Transverse colon (tissue), 4 donors: ENCODE measurements around the gene PLXNC1. TPM values are rescaled to one million over a fixed set of nuclear protein-coding genes. Genes with fewer than 3 reads are reported as not detected.

ENCODE experiments used
- DNase-seq: peaks from one replicate; pipeline ENCODE4 v3.0.0-alpha.2; 2019
- H3K27ac ChIP-seq, 4 donors: fragments of 200-600 bp; sonication (generic); 2 replicates each; pipeline ENCODE4 v1.5.1; 2016 to 2018; ENCODE audit warnings: inconsistent platforms in 4 of 4
- H3K27me3 ChIP-seq: fragments of 200-600 bp; sonication (generic); 2 replicates; pipeline ENCODE4 v1.5.1; 2017; ENCODE audit warnings: inconsistent platforms
- H3K36me3 ChIP-seq, 4 donors: fragments of 200-600 bp; sonication (generic); 2 replicates each; pipeline ENCODE4 v1.5.1; 2017 to 2019; ENCODE audit warnings: inconsistent platforms in 4 of 4
- H3K4me1 ChIP-seq, 4 donors: fragments of 200-600 bp; sonication (generic); 2 replicates each; pipeline ENCODE4 v1.5.1; 2017 to 2020; ENCODE audit warnings: inconsistent platforms in 4 of 4
- H3K4me3 ChIP-seq, 4 donors: fragments of 200-600 bp; sonication (generic); 1 replicate in 1 of 4; 2 replicates in 3 of 4; pipeline versions ENCODE4 v1.5.1 to v1.6.1; 2017 to 2019; ENCODE audit warnings: inconsistent platforms in 4 of 4
- H3K9me3 ChIP-seq, 2 donors: fragments of 200-600 bp; sonication (generic); 2 replicates each; pipeline ENCODE4 v1.5.1; 2017 to 2019; ENCODE audit warnings: inconsistent platforms in 2 of 2
- CTCF ChIP-seq, 5 experiments: fragments of 200-600 bp in 3 of 5; fragments of 450-650 bp in 2 of 5; sonication (generic) in 3 of 5; IDR thresholded peaks; 1 replicate in 2 of 5; 2 replicates in 3 of 5; pipeline ENCODE4 v1.5.1; 2016 to 2017; ENCODE audit warnings: antibody characterized with exemption in 5 of 5, inconsistent platforms in 3 of 5, mild to moderate bottlenecking in 2 of 5, moderate library complexity in 1 of 5
- EP300 ChIP-seq: sonication (generic); formaldehyde crosslinking; IDR thresholded peaks from one replicate; pipeline ENCODE4 v1.6.1; 2017; ENCODE audit warnings: antibody characterized with exemption, low read depth
- POLR2A ChIP-seq: fragments of 450-650 bp; IDR thresholded peaks from one replicate; pipeline ENCODE4 v1.6.1; 2016; ENCODE audit warnings: antibody characterized with exemption, mild to moderate bottlenecking, moderate library complexity
- POLR2AphosphoS5 ChIP-seq, 3 donors: sonication (generic); formaldehyde crosslinking; IDR thresholded peaks; one replicate each; pipeline ENCODE4 v1.6.1; 2016; ENCODE audit warnings: antibody characterized with exemption in 3 of 3
- WGBS, 2 donors: methylation state at CpG; one replicate each; pipeline ENCODE4 v1.1.5; 2018; ENCODE audit warnings: low coverage in 1 of 2; 5-methylcytosine and 5-hydroxymethylcytosine counted together
- in situ Hi-C, 4 donors: fragments of 200-750 bp; cut with MboI; loops; one replicate each; pipeline versions ENCODE4 v1.15.0 to v1.15.1; 2017; ENCODE audit warnings: low sequenced_read_pairs in 3 of 4, low pct_ligation_motif_present in 1 of 4, low pct_unique_long_range_greater_than_20kb in 1 of 4
- intact Hi-C: fragments of 100-400 bp; cut with DNase I; formaldehyde crosslinking; loops from one replicate; pipeline ENCODE4 v1.15.1; 2023; ENCODE audit warnings: low total_unique reads
- total RNA-seq, 4 donors: library from RNA; depleted of rRNA; stranded (reverse); fragments of >200 nt; gene quantifications; one replicate each; pipeline ENCODE4 v1.1.0, GENCODE V29; 2016

Gene PLXNC1
- total RNA-seq, 4 donors from 2014 or later, result 3.3 to 12.7 (median 6.8) TPM

- no peak for TF ChIP-seq EP300
- TF ChIP-seq POLR2A, result no peak
- no peak for TF ChIP-seq POLR2AphosphoS5 (IDR thresholded peaks at IDR 0.05)
- TF ChIP-seq CTCF (IDR thresholded peaks at IDR 0.05), result no peak
- no peaks in the 10 kb centered on the region for H3K27me3 ChIP-seq
- WGBS, 2 donors, result 82 to 84% methylated on average over 3 to 8 of the region's 8 CpGs
Observed at GRCh38 chr12:94285943-94286582, 137.7 kb downstream of the PLXNC1 start.

DNA sequence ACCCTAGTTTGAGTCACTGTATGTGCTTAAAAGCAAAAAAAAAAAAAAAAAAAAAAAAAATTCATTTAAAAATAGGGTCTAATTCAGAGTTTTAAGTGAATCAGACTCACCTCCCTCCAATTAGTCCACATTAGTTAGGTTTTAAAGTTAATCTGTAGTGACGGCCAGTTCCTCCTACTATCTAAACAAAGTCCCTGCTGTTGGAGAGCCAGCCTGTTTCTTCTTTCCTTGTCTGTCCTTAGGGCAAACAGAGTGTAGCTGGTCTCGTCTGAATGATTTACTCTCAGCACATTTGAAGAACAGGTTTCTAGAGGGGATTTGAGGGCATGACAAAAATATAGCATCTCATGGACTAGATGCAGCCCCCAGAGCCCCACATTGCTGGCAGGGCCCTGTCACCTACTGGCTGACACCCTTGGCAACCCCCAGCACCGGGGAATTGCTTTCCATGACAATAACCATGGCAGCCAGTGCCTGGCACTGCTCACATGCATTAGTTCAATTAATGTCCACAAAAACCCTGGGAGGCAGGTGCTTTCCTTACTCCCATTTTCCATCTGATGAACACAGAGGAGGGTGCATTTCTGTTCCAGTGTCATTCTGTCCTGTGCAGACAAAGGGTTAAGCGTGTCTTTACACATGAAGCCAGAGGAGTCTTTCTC is 138.3 kb downstream of the PLXNC1 start:
- intact Hi-C loops, result no loop called here
- 42 to 47% methylated on average over 2 to 4 of the region's 4 CpGs for WGBS, 2 donors
- Histone ChIP-seq H3K4me1 (peaks cover 4 to 30% (median 13%) of the 10 kb centered on the region in 4 donors), H3K9me3 (no peaks in the 10 kb centered on the region), H3K27ac (peak overlapping the region in 2 of 4 donors; percentile 3 to 35), H3K4me3 (no peak overlapping the region), H3K27me3 (no peaks in the 10 kb centered on the region), H3K36me3 (no peaks in the 10 kb centered on the region)
- no peak for TF ChIP-seq EP300
- no peak for TF ChIP-seq POLR2AphosphoS5 (IDR thresholded peaks at IDR 0.05)
- no peak for TF ChIP-seq POLR2A
- TF ChIP-seq CTCF (IDR thresholded peaks at IDR 0.05), result no peak
- DNase-seq, result no peak
- in situ Hi-C loops, result no loop called here

More at GRCh38 chr12:94285943-94286582, 137.7 kb downstream of the PLXNC1 start:
- in situ Hi-C loops, result no loop called here
- Histone ChIP-seq H3K36me3 (no peaks in the 10 kb centered on the region), H3K4me3 (no peak overlapping the region), H3K4me1 (peaks cover 4 to 30% (median 13%) of the 10 kb centered on the region in 4 donors), H3K9me3 (no peaks in the 10 kb centered on the region), H3K27ac (no peak overlapping the region)
- intact Hi-C loops, result no loop called here
- no peak for DNase-seq

DNA sequence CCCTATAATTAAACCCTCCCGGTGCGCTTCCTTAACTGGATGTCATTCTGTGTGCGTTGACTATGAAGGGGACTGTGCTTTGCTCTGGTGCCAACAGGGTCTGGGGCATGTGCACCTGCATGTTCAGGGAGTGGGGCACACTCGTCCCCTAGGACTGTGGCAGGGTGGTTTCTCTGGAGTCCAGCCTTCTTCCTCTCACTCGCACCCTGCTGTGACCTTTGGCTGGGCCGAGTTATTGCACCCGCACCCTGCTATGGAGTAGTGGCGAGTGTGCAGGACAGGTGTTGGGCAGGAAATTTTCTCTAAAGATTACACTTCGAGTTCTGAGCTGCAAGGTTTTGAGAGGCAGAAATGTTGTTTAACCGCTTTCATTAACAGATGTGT is 138.9 kb downstream of the PLXNC1 start:
- no peaks in the 10 kb centered on the region for H3K36me3 ChIP-seq
- peaks cover 4 to 26% (median 13%) of the 10 kb centered on the region in 4 donors for H3K4me1 ChIP-seq
- 55% methylated on average over 10 of the region's 10 CpGs; no CpG with 5 or more reads in 1 of the 2 donors for WGBS, 2 donors
- intact Hi-C loops, result no loop called here
- no peaks in the 10 kb centered on the region for H3K9me3 ChIP-seq
- H3K4me3 ChIP-seq, result no peak overlapping the region
- no peak for DNase-seq
- H3K27ac ChIP-seq, result peak overlapping the region in 2 of 4 donors; percentile 3 to 35
- in situ Hi-C loops, result no loop called here
- H3K27me3 ChIP-seq, result no peaks in the 10 kb centered on the region
- TF ChIP-seq EP300 (no peak), CTCF (IDR thresholded peaks at IDR 0.05) (no peak), POLR2A (no peak), POLR2AphosphoS5 (IDR thresholded peaks at IDR 0.05) (no peak)

DNA sequence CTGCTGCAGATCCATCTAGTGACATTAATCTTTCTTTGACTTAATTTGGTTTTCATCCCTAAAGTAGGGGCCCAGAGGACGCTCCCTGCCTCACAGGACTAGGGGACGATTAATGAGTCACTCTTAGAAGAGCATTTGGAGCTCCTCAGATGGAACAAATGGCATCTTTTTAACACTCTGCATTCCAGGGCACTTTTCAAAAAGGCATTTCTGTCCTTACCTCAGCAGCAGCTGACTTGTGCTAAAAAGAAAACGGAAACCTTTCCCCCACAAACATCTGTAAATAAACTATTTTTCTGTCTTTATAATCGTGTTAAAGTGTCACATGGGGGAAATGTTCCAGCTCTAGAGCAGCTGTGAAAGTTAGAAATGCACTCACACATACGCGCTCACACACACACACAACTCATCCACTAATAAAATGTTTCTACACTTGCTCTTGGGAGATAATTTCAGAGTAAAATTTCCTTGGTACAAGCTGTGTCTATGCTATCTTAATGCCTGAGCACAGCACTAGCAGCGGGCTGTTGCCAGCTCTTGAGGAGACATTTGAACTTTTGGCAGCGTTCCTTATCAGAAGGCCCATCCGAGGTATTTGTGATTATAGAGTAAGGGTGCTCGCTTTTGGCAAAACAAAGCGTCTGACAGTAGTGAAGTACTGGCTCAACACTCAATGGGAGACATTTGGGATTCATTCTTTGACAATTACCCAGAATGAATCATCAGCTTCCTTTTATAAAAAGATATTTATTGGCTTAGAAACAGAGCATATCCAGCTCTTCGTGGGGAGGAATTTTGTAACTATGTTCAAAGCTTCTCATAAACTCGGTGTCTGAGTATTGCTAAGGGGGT is 141.3 kb downstream of the PLXNC1 start:
- Histone ChIP-seq H3K4me3 (no peak overlapping the region), H3K9me3 (no peaks in the 10 kb centered on the region), H3K4me1 (peaks cover 4 to 22% (median 13%) of the 10 kb centered on the region in 4 donors), H3K27ac (peak overlapping the region; percentile 8 to 45 (median 37)), H3K36me3 (no peaks in the 10 kb centered on the region), H3K27me3 (no peaks in the 10 kb centered on the region)
- WGBS, 2 donors, result 52 to 62% methylated on average over 8 to 13 of the region's 13 CpGs
- in situ Hi-C loops, result no loop called here
- no peak for DNase-seq
- TF ChIP-seq POLR2AphosphoS5 (IDR thresholded peaks at IDR 0.05), result peak in 1 of 3 donors; percentile 14
- no peak for TF ChIP-seq CTCF (IDR thresholded peaks at IDR 0.05)
- intact Hi-C loops, result no loop called here
